Fibroblast of mammary gland (primary cell): ENCODE data around the gene HSPB2.

Experiments
- DNase-seq: peaks from one replicate; pipeline ENCODE4 v3.0.0-alpha.2; 2010; ENCODE audit warnings: low read depth
- H3K4me3 ChIP-seq: 2 replicates; pipeline ENCODE4 v1.5.1; 2011; ENCODE audit warnings: low read depth, mild to moderate bottlenecking, low read length, moderate library complexity; ENCODE audit not compliant: control insufficient read depth
- TF ChIP-seq, protein P1 (sequence below): conservative IDR thresholded peaks from 2 replicates; pipeline ENCODE4 v1.5.1; 2011; ENCODE audit warnings: low read depth, low read length, inconsistent platforms; ENCODE audit not compliant: control insufficient read depth, insufficient read depth

HSPB2 gene, protein sequence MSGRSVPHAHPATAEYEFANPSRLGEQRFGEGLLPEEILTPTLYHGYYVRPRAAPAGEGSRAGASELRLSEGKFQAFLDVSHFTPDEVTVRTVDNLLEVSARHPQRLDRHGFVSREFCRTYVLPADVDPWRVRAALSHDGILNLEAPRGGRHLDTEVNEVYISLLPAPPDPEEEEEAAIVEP

DNA sequence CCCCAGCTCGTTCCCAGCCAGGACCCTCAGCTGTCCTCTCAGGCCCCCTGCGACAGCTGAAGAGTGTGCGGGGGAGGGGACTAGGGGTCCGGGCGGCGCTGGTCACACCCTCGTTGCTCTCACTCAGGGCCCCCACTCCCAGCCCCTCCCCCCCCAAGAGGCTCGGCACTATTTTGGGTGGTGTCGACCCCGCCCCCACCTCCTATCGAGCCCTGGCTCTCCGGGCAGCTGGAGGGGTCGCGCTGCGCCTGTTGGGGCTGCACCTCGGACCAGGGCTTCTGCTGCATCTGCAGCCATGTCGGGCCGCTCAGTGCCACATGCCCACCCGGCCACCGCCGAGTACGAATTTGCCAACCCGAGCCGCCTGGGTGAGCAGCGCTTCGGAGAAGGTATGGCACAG, at the start of gene HSPB2:
TSS of gene HSPB2 (plus strand) at position 200 of the 400 bp plus-strand sequence. CDS start at position 296, 96 bp downstream.
- H3K4me3 ChIP-seq, result peak within 1 kb of the TSS; percentile 24
- TF ChIP-seq, protein P1, sequence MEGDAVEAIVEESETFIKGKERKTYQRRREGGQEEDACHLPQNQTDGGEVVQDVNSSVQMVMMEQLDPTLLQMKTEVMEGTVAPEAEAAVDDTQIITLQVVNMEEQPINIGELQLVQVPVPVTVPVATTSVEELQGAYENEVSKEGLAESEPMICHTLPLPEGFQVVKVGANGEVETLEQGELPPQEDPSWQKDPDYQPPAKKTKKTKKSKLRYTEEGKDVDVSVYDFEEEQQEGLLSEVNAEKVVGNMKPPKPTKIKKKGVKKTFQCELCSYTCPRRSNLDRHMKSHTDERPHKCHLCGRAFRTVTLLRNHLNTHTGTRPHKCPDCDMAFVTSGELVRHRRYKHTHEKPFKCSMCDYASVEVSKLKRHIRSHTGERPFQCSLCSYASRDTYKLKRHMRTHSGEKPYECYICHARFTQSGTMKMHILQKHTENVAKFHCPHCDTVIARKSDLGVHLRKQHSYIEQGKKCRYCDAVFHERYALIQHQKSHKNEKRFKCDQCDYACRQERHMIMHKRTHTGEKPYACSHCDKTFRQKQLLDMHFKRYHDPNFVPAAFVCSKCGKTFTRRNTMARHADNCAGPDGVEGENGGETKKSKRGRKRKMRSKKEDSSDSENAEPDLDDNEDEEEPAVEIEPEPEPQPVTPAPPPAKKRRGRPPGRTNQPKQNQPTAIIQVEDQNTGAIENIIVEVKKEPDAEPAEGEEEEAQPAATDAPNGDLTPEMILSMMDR, result no peak

DNA sequence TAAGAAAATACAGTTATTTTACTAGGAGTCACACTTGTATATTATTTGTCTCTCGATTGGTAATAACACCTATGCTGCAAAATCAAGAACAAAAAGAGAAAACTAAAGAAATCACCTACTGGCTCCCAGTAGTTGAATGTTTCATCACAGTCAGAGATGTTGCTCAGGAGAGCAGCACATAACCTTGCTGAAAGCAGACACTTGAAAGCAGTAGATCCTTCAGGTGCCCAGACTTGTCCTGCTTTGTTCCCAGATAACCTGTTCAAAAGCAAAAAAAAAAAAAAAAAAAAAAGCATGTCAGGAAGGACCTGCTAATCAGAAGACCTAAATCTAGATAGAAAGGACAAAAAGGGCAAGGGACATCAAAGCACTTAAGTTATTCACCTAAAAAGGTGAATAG, 42.4 kb upstream of the HSPB2 start:
- no peak overlapping the region for H3K4me3 ChIP-seq
- TF ChIP-seq, protein P1, result no peak
- no peak for DNase-seq

More for the DNA sequence above, at the start of gene HSPB2:
- DNase-seq, result no peak

DNA sequence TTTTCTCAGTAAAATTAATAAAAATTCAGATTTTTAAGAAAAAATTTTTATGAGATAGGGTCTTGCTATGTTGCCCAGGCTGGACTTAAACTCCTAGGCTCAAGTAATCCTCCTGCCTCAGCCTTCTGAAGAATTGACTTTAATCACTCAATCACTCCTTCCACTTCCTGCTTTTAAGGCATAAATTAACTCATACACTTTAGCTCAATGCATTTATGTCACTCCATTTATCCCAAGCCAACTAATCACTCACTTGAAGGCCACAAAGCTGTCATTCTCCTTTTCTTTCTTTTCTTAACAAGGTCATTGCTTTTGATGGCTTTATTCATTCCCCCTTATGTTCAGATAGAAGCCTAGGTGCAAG, 42.0 kb upstream of the HSPB2 start:
- no peak for DNase-seq
- H3K4me3 ChIP-seq, result peak overlapping the region; percentile 70
- TF ChIP-seq, protein P1, result no peak

DNA sequence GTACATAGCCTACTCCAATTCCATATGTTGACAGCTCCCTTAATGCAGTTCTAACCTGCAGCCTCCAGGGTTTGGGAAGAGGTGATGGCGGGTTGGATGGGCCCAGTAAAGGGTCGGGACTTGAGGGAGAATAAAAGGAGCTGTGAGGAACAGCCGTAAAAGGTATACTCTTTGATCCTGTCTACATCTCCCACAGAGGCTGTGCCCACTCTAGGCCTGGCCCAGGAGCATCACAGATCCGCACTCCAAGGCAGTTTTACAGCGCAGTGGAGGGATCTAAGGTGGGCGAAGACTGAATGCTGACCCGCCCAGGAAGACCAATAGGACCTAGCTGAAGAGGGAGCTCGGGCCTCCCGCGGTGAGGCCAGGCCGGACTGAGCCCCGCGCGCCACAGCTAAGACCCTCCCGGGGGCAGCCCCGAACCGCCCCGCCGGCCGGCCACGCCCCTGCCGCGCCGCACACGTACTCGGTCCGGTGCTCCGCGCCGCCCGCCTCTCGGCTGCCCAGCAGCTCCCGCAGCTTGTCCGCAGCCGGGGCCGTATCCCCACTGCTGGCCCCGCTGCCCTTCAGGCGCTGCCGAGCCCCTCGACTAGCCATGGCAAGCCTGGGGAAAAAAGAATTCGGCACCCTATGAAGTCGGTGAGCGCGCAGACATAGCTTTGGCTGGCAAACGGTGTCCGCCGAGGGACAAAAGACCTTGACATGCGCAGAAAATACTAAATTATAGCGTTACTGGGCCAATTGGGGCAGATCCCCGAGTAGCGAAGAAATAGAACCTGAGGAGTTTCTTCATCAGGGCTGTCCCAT, 41.4 kb upstream of the HSPB2 start, which contains the start of gene ALG9:
TSS of gene ALG9 (minus strand) at position 696 of the 807 bp plus-strand sequence. CDS start at position 597, 99 bp downstream.
- H3K4me3 ChIP-seq, result peak within 1 kb of the TSS; percentile 70
- DNase-seq, result peak; percentile 82
- TF ChIP-seq, protein P1, result peak; percentile 42

DNA sequence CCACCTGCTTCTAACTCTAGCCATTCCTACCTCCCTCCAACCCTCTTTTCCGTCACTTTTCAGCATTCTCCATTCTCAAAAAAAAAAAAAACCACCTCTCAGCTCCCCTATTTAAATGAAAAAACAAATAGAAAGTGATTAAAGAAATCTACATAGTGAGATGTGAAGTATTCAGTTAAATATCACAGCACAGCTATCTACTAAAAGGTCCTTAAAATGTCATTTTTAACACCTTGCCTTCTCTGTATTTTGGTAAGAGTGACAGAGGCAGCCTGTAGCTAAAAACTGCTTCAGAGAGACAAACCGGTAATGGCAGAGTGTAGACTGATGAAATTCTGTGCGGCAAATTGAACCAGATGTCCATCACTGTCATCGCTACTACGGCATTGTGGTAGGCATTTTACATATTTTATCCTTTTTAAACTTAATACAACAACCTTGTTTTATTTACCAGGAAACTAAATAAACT, 40.8 kb upstream of the HSPB2 start:
- TF ChIP-seq, protein P1, result no peak
- DNase-seq, result no peak
- H3K4me3 ChIP-seq, result peak overlapping the region; percentile 70

DNA sequence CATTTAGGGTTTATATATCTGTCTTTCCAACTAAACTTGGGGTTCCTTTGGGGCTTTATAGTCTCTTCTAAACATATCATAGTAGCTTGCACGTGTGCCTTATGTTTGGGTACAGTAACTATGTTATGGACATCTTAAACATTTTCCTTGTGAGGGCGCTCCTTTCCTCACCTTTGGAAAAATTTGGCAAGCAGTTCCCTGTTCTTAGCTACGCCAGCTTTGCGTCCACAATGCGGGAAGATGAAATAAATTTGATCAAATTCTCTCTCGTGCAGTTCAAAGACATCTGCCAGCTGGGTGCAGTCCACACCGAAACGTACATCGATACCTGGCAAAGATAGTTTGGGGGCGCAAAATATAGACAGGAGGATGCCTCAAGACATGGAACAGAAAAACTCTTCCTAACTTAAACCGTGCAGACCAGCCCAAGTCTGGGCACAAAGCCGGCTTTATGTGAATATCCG, 34.1 kb upstream of the HSPB2 start:
- H3K4me3 ChIP-seq, result peak overlapping the region; percentile 88
- TF ChIP-seq, protein P1, result no peak
- DNase-seq, result peak; percentile 36
